Activated CD8-positive, alpha-beta memory T cell treated with anti-CD3 and anti-CD28 coated beads for 48 hours (primary cell): ENCODE results near the gene ZDHHC7.

Experiments used
- DNase-seq, 3 experiments: peaks; one replicate each; pipeline ENCODE4 v3.0.0-alpha.2; 2020; ENCODE audit warnings: low read depth in 2 of 3, low spot score in 2 of 3

Gene ZDHHC7

DNA sequence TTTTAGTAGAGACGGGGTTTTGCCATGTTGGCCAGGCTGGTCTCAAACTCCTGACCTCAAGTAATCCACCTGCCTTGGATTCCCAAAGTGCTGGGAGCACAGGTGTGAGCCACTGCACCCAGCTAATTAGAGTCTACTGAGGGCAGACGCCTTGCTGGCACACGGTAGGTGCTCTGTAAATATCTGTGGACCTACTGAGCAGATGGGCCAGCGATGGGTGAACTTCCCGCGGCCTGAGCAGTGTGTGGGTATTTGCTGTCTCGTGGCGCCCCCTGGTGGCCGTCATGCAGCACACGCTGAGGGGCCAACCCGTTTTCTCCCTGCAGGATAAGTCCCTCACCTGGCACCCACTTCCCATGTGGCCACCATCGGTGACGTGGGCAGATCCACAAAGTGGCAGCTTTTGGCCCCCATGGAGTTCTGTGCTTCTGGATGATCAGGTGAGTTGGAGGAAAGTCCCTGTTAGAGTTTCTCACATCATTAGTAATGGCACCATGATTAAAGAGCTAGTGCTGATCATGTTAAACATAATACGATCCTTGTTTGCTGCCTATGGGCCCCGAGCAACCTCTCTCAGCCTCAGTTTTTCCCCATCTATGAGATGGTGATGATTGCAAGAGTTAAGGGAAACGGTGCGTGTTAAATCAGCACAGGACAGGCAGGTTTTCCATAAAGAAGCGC is 40.7 kb downstream of the ZDHHC7 start:
- peak; percentile 44 to 76 (median 64) for DNase-seq

DNA sequence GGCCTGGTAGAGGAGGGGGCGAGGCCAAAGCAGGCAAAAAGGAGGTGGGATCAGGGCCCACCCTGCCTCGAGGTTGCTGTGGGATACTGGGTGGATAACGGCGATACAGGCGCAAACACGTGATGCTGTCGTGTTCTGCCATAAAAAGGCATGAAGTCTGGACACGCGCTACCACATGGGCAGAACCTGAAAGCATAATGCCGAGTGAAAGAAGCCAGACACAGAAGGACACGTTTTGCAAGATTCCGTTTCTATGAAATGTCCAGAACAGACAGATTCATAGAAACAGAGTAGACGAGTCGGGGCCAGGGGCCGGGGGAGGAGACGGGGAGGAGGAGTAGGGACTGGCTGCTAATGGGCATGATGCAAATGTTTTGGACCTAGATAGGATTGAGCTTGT is 43.5 kb downstream of the ZDHHC7 start:
- DNase-seq = no peak

DNA sequence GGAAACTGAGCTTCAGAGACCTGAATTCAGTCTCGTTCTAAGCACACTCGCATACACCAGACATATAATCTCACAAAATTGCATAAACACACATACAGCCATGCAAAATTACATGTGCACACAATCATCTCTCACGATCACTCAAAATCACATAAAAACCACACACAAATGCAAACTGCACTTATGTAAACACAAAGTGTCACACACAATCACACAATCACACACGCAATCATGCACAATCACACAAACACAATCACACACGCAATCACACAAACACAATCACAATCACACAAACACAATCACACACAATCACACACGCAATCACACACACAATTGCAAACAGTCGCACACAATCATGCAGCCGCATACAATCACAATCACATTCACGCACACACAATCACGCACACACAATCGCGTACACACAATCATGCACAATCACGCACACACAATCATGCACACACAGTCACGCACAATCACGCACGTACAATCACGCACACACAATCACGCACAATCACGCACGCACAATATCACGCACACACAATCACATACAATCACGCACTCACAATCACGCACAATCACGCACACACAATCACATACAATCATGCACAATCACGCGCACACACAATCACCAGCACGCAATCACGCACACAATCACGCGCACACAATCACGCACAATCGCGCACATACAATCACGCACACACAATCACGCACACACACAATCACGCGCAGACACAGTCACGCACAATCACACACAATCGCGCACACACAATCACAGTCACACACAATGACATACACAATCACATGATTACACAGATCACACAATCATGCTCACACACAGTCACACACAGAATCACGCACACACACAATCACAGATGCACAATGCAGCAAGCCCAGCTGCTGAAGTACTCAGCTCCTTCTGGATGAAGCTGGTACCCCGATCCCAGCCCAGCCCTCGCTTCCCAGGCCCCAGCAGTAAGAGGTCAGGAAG is 45.6 kb downstream of the ZDHHC7 start:
- no peak for DNase-seq

DNA sequence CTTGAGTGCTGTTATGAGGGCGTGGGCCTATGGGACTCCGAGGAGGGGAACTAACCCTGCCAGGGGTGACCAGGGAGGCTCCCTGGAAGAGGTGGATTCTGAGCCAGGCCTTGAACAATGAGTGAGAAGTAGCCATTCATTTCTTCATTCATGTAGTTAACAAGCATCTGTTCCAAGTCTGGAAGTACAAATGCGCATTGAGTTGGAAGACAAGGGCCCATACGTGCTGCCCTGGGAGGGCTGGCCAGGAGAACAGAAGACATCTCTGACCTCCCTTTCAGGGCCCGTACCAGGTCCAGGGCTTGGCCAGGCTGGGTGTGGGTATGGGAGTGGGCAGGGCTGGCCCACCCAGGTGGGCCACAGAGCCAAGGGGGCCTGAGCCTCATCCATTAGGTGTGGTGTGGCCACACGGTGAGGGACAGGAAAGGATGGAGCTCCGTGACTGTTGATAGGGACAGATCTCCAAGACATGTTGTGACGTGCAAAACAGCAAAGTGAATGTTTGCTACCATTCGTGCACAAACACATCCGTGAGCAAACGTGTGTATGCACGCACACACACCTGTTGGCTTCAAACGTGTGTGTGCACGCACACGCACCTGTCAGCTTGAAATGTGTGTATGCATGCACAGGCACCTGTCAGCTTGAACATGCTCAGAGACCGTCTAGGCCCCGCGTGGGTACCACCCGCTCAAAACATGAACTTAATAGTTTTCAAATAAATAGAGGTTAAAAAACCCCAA is 46.8 kb downstream of the ZDHHC7 start:
- no peak for DNase-seq

DNA sequence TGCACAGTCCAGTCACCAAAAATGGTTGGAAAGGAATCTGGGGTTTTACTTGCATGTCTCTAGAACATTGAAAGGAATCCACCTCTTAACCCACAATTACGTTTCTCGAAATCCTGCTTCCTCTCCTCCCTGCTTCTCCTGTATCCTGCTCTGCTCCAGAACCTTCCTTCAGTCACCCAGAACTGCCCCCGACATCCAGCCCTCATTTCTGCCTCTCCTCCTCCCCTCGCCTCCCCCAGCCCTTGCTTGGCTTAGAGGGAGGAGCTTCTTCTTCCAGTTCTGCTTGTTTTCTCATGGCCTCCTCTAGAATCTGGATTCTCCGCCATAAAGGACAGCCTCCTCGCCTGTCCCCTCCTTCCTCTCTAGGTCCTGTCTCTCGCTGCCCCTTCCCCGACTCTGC is 48.3 kb downstream of the ZDHHC7 start:
- no peak for DNase-seq

DNA sequence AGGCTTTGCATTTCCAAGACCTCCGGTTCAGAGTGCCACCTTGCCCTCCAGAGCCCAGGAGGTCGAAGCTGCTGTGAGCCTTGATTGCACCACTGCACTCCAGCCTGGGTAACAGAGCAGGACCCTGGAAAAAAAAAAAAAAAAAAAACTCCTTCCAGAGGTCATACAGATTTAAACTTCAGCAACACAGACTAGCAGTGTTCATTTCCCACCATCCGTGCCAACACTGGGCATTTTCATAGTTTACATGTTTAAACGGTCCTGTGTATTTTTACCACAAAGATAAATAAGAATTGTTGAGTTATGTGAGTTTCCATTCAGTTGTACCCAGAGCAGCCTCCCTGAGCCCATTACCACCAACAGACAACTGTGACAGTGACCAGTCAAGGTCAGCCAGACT is 50.4 kb downstream of the ZDHHC7 start:
- no peak for DNase-seq

DNA sequence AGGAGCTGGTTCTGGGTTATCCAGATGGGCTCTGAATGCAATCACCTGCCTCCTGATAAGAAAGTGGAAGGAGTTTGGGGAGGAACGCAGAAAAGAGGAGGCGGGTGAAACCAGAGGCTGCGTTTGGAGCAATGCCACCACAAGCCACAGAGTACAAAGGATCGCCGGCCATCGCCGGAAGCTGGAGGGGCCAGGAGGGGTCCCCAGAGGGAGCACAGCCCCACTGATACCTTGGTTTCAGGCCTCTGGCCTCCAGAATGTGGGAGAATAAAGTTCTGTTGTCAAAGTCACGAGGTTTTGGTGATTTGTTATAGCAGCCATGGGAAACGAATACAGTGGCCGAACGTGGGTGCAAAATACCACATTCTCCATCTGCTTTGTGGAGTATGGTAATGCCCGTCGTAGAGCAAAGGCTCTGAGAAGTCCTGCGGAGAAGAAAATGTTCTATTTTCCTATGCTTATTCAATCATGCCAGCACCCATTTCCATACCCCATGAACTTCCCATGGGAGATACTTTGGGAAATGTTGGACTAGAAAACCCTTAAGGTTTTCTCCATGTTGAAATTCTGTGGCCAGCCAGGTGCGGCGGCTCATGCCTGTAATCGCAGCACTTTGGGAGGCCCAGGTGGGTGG is 51.4 kb downstream of the ZDHHC7 start:
- no peak for DNase-seq

DNA sequence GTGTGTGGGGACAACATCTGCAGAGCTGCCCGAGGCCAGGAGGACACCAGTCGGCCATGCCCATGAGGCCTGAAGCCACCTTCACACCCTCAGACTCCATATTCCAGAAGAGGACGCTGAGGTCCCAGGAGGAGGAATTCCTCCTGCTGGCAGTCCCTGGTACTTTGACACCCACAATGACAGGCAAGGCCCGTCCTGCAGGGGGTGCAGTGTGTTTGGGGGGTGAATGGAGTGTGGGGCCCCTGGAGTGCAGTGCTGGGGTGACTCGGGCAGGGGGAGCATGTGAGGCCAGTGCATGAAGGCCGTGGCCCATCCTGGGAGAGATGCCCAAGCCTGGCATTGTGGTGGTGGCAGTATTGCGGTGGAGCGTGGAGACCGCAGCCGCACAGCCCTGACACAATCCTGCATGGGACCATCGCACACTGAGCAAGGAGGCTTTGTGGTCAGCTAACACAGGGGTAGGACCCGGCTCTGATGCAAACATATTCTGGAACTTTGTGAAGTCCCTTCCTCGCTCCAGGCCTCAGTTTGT is 52.2 kb downstream of the ZDHHC7 start:
- DNase-seq = no peak

DNA sequence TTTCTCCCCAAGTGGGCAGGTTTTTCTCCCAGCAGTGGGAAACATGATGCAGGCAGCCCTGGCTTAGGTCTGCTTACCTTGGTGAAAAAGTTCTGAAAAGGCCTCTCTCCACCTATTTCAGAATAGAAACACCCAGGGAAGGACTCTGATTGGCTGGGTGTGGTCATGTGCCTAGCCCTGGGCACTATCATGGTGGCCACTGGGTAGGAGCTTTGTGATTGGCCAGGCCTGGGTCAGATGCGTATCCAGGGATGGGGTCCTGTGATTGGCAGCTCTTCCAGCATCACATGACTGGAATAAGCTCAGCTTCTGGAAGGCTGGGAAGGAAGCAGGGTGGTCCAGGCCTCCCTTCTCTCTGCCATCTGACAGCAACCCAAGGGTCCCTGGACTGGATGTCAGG is 53.5 kb downstream of the ZDHHC7 start:
- DNase-seq = no peak

DNA sequence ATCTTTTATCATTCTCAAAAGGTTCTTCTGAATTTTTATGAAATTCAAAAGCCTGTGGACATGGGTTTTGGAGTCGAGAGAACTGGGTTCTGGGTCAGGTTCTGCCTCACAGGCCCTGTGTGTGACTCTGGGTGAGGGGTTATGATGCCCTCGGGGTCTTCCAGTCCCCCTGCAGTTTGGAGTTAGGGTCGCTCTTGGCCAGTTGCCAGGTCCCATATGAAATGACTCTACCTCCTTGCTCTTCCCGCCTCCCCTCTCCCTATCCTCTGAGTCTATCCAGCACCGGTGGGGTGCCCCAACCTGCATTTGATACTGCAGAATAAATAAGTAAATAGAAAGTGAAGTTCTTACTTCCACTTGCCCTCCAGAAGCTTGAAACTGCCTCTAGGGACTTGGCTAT is 54.1 kb downstream of the ZDHHC7 start:
- DNase-seq = no peak

DNA sequence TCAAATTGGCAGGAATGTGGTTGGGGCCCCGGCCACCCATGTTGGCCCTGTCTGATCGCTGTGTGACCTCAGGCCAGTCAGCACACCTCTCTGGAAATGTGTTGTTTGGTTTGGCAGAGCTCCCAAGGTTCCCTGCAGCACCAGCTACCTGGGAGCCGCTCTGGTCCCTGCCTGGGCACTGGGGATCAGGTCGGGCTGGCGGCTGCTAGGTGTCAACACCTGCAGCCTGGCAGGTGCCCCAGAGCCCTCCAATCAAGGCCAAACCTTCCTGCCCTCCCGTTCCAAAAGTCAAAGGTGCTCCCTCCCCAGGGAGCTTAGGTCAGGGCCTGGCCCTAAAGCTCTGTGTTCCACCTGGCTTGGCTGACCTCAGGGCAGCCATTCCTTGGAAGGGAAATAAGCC is 55.9 kb downstream of the ZDHHC7 start:
- no peak for DNase-seq

DNA sequence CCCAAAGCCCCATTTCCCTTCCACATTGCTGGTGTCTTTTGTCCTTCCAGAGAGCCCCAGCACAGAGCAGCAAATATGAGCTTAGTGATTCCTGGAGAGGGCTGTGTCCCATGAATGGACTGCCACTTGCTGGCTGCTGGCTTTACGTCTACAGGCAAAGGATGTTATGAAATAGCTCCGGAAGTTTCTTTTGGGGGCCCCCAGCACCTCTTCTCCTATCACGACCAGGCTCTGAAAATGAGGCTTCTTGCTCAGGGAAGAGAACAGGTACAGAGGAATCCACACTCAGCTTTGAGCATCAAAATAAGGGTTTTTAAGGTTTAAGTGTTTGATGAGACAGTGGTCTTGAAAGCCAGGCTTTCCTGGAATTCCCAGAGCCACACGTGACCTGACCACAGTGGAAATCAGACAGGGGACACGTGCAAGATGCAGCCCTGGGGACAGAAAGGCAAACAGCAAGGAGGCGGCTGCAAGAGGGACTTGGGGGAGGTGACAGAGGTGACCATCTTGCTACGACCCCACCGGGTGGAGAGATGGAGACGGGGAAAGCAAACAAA is 58.1 kb downstream of the ZDHHC7 start:
- DNase-seq = no peak

DNA sequence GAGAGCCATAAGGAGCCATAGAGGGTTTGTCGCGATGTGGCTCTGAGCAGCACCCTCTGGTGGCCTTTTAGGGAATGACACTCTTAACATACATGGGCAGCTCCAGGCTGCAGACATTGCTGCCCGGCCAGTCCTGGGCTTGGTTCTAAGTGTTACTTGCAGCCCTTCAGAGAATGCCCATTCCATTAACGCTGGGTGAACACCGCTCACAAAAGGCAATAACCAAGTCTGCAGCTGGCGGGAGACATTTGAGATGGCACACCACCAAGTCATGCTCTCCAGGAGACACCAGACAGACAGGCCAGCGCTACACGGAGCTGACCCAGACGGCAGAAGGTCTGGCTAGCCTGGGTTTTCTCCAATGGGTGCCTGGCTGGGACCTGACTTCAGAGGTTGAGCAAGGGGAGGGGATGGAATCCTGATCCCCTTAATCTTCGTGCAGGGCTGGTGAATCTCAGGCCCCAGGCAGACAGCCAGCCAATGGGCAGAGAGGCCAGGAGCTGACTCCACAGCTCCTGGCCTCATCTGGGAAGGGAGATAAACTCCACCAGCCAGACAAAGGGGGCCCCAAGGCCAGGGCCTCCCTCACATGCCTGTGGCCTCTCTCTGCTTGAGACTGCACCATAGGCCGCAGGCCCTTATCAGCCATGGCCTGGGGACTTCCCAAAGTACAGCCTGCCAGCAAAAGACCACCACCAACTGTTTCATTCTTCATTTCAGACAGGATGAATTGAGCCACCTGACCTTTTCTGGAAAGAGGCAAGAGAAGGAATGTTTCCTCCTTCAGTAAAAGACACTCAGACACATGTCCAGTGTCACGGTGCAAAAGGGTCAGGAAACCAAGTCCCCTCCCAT is 58.8 kb downstream of the ZDHHC7 start:
- peak; percentile 29 to 56 (median 32) for DNase-seq

DNA sequence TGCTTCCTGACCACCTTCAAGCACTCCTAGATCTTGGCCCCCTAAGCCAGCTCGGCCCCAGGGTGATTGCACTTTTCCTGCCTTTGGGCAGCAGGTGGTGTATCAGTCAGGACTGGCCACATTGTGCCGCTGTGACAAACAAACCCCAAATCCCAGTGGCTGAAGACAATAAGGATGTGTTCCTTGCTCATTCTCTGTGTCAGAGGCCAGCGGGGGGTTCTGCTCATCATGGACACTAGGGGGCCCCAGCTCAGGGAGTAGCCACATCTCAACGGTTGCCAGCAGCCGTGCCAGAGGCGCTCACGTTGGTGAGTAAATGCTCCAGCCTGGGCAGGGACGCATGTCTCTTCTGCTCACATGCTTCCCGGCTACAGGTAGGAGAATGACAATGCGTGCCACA is 60.4 kb downstream of the ZDHHC7 start:
- DNase-seq = no peak

DNA sequence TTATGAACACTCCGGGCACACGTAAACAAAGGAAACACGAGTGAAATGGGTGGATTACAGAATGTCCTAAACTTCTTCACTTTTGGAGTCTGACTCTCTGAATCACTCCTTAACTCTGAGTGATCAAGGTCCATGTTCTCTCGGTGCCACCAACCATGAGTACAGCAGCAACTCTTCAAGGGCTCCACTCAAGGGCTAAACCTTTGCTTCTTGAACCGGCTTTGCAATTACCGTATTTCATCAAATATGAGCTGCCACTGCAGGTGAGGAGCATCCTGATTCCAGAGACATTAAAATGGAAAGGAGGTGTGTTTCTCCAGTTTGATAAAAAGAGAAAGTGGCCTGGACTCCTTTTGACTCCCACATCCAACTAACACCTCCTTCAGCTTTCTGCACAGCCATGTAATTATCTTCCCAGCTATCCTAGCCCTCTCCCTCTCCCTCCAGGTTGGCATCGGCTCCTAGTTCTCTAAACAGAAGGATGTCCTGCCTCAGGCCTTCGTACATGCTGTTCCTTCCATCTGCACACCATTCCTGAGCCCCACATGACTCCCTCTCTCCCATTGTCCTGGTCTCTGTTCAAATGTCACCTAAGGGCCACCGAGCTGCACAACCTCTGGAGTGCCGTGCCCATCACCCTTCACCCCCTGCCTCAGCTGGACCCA is 61.4 kb downstream of the ZDHHC7 start:
- no peak for DNase-seq

DNA sequence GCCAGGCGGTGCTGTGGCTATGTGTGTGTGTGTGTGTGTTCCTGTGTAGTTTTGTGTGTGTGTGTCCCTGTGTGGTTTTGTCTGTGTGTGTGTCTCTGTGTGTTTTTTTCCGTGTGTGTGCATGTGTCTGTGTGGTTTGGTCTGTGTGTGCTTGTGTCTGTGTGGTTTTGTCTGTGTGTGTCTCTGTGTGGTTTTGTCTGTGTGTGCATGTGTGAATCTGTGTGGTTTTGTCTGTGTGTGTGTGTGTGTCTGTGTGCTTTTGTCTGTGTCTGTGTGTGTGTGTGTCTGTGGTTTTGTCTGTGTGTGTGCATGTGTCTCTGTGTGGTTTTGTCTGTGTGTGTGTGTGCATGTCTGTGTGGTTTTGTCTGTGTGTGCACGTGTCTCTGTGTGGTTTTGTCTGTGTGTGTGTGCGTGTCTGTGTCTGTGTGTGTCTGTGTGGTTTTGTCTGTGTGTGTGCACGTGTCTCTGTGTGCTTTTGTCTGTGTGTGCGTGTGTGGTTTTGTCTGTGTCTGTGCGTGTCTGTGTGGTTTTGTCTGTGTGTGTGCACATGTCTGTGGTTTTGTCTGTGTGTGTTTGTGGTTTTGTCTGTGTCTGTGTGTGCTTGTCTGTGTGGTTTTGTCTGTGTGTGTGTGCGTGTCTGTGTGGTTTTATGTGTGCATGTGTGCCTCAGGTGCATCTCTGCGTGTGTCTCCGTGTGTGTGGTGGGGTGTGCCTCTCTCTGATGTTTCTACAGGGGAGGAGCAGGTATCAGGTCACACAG is 62.3 kb downstream of the ZDHHC7 start:
- DNase-seq = no peak

DNA sequence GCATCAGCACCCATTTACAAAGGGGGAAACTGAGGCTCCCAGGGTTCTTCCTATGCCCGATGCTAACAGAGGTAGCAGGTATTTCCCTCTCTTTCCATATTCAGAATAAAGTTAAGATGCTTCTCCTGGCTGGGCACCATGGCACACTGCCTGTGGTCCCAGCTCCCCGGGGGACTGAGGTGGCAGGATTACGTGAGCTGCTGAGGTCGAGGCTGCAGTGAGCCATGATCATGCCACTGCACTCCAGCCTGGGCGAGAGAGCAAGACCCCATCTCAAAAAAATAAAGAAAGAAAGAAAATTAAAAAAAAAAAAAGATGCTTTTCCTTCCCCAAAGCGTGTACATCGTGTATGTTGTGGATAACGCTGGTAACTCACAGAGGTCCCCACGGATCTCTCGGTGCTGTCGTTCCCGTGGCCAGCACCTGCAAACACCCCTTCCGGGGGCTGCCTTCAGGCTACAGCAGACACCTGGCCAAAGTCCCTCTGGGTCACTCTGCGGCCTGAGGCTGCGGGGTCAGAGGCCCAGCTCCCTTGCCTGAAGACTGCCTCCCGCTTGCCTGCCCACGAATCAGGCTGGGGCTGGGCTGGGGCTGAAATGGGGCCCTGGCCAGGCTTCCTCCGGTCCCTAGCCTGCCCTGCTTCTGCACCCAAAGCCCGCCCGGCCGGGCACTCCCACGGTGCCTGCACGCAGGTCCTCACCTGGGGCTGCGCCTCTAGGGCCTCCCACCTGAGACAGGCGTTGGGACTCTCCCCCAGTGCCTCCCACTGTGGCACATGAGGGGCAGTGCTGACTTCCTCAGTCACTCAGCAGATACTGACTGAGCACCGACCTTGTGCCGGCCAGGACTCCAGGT is 63.1 kb downstream of the ZDHHC7 start:
- no peak for DNase-seq

DNA sequence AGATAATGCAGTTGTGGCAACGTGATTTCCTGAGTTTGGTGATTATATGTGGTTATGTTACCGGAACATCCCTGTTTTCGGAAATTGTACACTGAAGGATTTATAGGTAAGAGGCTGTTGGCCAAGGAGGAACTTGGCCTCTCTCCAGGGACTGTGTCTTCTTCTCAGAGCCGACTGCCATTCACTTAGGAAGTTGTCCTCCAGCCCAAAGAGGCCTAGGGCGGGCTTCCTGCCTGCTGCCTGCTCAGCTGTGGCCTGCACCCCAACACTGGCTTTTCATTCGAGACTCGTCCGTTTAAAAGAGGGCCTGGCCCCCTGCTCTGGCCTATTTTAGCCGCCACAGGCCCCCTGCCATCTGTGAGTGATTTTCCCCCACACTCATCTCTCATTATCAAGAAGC is 64.3 kb downstream of the ZDHHC7 start:
- no peak for DNase-seq
